ENCODE measurements around the gene IL17RA.

- no peak for TF ChIP-seq MAX (IDR thresholded peaks at IDR 0.05)
- TF ChIP-seq CTCF (IDR thresholded peaks at IDR 0.05; ENCODE audit: low read depth, low read length, missing input control) = no peak
- no peak for TF ChIP-seq ATF3 (IDR thresholded peaks at IDR 0.05)
- TF ChIP-seq TAF1 (conservative IDR thresholded peaks at IDR 0.05) = no peak
- TF ChIP-seq RXRA (IDR thresholded peaks at IDR 0.05) = no peak
- no peak for TF ChIP-seq GABPA (IDR thresholded peaks at IDR 0.05 in 1 of 2, conservative IDR thresholded peaks at IDR 0.05 in 1 of 2)
- TF ChIP-seq RAD21 (IDR thresholded peaks at IDR 0.05) = no peak
Measured at GRCh38 chr22:17107547-17107810, 22.7 kb downstream of the IL17RA start.
